CD4-positive, alpha-beta T cell treated with Interleukin-15 for 4 hours (primary cell): ENCODE results near the gene TEX264.
A peak's percentile ranks its signal among the peaks of the same experiment; 100 is the strongest.

ENCODE experiments used
- DNase-seq: peaks from one replicate; pipeline ENCODE4 v3.0.0-alpha.2; 2020; ENCODE audit warnings: low spot score

TEX264 gene

DNA sequence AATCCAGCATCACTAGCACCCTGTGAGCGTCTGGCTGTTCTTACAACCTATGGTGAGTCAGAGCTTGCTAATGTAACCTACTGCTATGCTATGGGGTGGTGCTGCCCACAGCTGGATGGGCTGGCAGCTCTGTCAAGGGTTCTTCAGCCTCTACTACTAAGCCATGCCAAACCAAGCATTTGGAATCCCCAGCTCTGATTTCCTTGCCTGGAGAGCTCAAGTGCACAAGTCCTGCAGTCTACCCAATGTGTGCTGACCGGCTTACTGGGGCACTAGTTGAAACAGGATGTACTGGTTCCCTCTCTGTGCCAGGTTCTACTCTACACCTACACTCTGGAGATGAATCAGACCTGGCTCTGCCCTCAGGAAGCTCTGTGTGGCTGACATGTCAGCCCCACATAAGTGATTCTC, 4.2 kb downstream of the TEX264 start:
- DNase-seq, result no peak

DNA sequence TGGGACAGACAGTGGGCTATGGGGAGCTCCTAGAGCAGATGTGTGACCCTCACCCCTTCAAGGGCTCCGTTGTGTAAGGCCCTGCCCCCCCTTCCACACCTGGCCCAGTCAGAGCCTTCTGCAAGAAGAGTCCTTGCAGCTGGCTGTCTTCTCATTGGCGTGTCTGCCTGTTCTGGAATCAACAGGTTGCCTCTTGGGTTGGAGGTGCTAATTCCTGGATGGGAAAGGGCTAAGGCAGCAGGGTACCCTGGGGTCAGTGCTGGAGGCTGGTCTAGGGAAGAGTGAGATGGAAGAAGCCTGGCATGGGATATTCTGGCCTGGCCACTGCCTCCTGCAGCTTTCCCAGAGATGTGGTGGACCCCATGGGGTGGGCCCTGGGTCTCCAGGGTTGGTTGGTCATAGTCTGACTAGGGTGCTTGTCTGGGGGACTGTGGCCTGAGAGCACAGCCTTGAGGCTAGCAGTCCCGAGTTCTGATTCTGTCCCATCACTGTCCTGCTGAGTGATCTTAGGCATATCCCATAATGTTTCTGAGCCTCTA, 5.1 kb downstream of the TEX264 start:
- no peak for DNase-seq

DNA sequence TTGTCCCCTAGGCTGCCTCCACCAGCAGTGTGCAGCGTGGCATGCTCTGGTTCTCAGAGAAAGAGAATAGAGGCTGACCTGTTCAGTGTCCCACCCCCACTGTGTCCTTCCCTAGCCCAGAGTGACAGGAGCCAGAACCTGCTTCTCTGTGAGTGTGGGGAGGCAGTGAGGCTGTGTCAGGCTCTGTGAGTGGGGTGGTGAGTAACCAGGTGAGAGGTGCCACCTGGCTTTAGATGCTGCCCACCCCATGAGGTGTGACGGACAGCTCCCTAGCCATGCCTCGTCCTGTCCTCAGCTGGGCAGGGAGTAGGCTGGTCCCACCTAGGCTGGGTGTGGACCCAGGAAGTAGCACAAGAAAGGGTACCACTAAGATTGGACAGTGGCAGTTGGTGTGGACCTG, 6.3 kb downstream of the TEX264 start:
- DNase-seq, result no peak

DNA sequence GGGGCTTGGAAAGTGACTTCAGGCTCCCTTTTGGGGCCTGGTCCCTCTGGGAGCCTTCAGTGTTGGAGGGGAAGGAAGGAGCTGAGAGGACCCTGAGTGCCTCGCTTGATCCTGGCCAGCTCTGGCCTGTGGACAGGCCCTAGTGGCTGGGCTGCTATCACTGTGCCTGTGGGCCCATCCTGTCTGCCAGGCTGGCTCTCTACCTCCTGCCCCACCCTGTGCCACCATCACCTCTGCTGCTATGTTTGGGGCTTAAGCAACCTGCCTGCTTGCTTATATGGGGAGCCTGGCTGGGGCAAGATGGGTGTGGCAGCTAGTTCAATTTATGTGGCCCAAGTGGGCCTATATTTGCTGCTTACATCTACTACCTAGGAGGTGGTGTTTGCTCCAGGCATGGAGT, 7.1 kb downstream of the TEX264 start:
- no peak for DNase-seq

DNA sequence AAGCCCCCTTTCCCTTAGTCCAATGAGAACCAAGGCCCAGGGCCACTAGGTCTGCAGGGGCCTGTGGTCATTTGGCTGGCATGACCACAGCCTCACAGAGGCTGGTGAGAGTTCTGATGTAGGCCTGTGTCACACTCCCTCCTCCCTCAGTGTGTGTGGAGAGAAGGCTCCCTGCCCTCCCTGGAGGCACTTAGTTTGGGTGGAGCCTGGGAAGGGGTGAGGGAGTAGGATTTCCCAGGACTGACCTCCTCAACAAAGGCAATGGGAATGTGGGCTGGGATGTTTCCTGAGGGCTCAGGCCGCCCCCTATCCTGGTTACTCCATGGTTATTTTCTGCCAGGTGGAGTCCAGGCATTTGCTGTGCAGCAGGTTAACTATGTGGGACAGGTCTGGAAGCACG, 7.6 kb downstream of the TEX264 start:
- DNase-seq, result no peak

DNA sequence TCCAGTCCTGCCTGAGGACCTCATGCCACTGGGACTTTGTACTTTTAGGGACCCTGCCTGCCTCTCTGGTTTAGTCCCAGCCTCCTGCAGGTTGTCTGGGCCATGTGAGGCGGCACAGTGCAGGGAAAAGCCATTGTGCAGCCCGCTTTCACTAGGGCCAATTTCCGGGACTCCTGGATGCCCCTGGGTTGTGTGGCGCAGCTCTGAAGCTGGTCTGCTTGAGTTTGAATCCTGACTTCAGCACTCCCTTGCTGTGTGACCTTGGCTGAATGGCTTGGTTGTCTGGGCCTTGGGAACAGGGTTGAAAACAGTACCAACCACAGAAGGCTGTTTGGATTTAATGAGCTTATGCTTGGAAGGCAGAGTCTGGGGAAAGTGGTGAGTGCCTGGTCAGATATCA, 8.3 kb downstream of the TEX264 start:
- DNase-seq, result no peak

DNA sequence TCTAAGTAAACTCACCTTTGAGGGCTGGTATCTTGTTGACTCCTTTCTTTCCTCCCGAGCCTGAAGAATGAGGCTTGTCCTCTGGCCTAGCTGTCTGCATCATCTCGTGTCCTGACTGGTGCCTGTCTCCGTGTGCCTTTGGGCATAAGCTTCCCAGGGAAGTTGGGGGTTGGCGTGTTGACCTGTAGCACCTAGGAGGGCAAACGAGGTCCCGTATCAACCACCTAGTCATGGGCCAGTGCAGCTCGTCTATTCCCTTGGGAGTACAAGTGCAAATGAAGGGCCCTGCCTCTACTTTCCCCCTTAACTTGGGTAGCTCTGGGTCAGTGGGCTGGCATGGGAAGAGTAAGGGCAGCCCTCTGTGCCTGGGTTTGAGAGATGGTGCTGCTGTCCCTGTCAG, 8.7 kb downstream of the TEX264 start:
- no peak for DNase-seq

DNA sequence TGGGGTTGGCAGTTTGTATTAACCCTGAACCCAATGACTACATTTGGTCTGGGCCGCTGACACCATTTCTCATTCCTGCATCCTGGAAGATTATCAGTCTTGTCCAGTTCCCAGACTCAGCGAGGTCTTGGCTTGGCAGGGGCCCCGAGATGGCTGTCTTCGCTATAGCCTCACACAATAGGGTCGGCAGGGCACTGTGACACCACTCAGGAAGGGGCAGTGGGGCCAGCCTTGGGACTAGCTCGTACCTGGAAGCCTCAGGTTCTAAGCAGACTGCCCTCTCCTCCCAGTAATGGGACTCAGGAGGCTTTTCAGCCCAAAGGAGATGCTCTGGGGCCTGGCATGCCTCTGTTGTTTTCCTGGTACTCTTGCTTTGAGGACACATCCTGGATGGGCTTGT, 9.1 kb downstream of the TEX264 start:
- no peak for DNase-seq

DNA sequence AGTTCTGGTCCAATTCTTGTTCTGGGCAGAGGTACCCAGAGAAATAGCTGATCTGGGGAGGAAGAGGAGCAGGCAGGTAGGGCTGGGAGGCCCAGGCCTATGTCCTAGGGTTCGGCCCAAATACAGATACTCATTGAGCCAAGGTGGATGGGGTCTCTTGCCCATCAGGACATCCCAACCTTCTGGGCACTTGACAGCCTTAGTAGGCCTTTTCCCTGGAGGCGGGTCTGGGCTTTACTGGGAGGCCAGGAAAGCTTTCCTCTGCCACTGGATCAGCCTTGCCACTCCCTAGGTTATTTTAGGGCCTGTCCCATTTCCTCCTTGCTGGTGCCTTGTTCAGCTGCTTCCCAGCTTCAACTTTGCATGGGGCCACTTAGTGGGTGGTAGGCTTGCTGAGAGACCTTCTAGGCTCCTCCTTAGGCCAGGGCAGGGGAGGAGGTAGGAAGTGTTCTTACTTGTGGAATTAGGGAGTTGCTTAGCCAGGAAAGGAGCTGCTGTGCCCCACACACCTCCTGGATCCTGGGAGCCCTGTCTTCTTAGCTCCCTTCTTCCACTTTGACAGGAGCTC, 9.7 kb downstream of the TEX264 start:
- DNase-seq, result no peak

DNA sequence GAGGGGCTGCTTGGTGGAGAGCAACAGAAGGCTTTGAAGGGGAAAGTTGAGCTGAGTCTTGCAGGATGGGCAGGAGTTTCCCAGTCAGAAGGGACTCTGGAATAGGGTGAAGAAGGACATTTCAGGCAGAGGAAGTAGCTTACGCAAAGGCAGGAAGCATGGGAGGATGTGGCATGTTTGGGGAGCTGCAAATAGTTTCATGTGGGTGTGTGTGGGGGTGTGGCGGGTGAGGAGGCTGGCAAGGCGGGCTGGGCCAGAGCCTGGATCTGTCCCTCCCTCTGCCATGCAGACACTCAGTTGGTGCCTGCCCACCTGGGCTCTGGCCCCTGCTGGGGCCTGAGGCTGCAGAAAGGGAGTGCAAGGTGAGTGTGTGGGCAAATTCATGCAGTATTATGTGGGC, 10.4 kb downstream of the TEX264 start:
- DNase-seq, result peak; percentile 43

DNA sequence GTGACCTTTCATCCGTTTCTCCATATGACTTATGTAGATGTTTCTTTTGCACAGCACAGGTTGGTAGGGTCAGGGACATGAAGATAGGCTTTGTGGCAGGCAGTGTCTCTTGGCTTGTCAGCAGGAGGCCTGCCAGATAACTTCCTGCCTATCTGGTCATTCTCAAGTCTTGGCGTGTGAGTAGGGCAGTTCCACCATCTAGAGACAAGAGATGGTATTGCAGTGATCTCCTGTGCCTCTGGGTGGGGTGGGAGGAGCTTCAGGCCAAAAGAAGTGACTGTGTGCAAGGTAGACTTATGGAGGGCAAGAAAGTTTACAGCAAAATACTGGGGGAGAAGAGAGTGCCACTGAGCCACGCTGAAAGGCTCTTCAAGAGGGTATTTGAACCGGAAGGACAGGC, 11.0 kb downstream of the TEX264 start:
- DNase-seq, result peak; percentile 89

DNA sequence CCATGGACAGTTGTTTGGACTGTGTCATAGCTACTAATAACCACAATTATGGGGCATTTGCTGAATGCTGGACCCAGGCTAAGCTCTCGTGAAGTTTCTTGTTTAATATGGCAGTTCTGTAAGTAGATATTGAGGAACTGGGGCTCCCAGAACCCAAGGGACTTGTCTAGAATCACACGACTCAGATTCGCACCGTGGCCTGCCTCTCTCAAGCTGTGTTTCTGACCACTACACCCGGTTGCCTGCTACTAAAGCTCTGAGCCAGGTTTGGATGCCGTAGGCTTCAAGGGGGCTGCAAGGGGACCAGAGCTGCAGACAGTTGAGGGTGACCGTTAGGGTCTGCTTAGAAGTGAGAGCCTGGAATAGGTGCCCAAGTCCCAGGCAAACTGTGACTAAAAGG, 11.5 kb downstream of the TEX264 start:
- DNase-seq, result no peak

DNA sequence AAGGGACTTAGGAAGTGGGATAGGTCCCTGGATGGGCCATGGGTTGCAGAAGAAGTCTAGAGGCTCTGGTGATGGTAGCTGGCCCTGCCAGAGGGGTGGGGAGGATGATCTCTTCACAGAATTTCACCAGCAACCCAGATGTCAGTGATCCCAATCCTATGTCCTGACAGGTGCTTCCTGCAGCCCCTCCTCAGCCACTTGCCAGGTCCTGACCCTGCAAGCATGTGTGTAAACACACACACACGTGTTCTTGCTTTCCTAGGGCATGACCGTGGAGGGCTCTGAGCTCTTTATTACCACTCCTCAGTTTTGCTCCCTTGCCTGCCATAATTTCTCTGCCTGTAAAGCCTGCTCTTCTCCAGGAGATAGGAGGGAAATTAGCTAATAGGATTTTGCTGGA, 12.5 kb downstream of the TEX264 start:
- DNase-seq, result no peak

DNA sequence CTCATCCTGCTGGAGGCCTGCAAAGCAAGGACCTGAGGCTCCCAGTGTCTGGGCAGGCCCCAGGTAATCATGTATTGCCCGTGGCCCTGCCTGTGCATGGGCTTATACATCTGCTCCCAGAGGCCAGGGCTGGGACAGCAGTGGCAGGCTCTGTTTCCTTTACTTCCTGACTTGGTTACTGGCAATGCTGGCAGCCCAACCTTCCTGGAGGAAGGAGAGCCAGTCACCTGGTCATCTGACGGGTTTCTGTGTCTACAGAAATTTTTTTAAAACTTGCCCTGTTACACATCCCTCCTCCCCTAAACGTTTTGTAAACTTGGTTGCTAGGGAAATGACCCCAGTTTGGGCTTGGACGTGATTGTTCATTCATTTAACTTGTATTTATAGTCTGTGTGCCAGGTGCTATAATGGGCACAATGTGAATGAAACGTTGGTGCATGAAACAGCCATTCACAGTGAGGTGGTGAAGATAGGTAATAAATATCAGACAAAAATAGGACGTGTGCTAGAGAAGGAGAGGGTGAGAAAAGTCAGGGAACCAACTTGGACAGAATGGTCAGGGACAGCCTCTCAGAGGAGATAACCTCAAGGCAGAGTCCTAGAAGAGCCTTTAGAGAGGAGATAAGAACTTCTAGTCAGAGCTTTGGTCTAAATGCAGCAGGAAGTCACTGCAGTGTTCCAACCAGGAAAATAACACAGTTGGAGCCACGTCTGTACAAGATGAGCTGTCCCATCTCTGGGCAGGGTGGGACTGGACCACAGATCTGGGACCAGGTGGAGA, 14.1 kb downstream of the TEX264 start:
- DNase-seq, result no peak

DNA sequence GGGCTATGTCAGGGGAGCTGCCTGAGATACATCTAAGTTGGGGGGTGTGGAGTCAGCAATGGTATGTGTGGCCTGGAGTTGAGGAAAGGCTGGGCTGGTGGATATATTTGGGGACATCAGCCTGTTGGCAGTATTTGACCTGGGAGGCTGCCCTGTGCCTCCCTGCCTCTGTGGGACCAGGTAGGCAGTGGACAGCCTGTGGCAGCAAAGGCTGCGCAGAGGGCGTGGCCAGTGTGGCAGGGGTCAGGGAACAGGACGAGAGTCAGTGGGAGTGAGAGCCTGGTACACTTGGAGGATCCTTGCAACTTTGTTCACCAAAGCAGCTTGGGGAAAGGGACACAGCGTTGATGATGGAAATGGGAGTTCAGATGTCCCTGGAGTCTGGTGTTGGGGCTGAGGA, 15.0 kb downstream of the TEX264 start:
- no peak for DNase-seq

DNA sequence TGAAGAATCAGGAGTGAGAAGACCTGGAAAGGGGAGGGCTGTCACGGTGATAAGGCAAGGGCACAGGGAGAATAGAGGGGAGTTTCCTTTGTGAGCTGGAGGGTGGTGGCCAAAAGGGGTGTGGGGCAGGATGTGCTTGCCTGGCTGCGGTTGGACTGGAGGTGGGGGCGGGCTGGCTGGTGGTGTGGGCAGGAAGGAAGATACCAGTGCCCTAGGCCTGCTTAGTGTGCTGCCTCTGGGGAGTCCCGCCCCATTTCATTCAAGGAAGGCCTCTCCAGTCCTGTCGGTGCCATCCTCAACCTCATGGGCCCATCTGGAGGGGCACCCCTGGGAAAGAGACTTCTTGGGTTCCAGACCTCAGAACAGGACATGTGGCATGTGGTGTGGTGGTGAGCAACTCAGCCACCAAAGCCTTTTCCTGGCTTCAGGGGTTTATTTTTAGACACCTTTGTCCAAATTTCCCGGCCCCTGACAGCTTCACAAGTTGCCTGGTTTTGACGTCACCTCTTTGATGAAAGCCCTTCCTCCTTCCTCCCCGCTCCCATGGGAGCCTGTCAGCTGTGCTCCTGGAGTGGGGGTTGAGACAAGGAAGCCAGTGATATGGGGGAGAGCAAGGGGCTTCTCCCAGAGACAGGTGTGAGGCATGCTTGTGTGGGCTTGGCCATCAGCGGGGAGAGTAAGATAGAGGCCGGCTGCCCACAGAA, 15.6 kb downstream of the TEX264 start:
- DNase-seq, result peak; percentile 87

DNA sequence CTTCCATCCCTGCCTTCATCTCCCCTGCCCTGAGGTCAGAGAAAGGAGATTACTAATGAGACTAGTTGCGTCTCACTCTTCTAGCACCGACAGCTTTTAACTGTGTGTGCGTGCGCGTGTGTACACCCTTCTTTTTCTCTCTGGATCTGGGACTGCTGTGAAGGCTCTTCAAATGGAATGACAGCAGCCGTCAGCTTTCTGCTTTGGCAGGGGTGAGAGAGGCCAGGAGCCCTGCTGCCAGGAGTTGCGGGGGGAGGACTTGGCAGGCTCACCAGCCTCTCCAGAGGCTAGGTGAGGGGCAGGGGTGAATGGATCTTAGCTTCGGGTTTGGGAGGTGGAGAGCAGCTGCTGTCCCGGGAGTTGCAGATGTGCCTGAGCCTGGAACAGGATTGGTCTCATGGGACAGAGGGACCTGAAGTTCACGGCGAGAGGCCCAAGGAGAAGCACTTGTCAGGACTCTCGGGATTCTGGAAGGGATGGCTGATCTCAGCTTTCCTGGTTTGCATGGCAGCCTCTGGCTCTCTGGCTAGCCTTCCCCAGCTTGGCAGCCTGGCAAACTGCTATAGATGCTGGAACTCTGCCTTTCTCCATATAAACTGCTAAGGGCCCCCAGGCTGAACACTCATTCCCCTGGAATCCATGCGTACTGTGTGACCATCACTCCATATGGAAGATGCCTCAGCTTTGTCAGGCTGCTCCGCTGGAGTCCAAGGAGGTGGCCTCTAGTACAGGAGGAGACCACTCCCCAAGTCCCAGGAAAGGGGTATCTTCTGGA, 16.6 kb downstream of the TEX264 start:
- no peak for DNase-seq

DNA sequence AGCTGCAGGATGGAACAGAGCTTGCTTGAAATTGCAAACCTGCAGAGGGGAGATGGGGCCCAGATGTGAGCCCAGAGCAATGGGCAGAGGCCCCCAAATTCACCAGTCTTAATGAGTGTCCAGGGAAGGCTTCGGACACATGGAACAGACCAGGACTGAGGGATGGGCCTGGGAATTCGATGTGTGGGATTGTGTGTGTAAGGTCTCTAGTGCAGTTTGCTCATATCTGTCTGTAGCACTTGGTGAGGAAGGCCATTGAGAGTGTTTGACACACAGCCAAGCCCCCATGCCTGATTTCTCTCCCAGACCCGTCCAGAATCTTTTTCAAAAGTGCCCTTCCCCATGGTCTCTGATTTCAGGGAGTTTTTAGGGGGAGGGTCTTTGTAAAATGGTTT, 17.2 kb downstream of the TEX264 start:
- DNase-seq, result no peak

DNA sequence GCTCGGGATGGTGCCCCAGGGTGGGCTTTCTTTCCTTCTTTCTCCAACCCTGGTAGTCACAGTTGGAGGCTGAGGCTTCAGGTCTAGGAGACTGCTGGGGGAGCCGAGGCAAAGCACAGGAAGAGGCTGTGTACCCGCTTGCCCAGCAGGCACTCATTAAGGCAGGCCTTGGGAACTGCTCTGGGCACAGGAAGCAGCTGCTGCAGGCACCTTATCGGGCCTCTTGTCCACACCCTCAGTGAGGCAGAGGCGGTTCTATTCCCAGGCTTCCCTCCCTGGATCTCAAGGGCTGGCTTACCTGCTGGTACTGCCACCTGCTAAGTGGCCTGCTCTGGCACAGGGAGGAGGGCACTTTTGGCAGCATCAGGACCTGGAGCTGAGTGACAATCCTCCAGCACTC, 20.0 kb downstream of the TEX264 start:
- no peak for DNase-seq

DNA sequence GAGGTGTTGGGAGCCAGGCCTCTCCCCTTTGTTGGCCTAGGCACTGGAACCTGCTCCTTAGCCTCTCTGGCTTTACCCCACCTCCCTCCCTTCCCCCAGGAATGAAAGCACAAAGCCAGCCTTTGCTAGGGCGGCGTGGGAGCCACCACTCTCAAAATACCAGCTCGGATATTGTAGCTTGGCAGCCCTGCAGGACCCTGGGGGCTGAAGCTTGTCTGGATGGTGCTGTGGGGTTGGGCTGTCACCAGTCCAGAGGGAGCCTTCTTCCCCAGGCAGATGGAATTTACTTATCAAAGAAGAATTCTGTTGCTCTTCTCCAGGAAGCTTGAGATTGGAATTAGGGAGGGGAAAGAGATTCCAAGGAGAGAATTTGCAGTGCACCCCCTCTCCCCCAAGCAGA, 20.9 kb downstream of the TEX264 start:
- no peak for DNase-seq

DNA sequence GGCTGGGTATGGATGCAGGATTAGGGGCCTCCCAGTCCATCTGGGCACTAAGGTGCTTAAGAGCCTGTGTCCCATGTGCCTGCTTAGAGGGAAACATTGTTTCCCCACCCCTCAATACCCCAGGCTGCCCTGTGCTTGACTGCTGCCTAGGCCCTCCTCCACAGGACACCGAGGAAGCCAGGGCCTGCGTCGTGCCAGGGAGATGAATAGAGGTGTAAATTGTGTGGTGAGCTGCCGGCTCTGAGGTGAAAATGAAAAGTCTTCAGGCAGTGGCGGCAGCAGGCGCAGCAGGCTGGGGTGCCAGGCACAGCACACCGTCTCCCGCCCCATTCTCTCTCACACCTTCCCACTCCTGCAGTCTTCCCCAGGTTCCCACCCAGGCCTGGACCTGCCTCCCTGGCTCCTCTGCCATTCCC, 21.9 kb downstream of the TEX264 start:
- DNase-seq, result no peak

DNA sequence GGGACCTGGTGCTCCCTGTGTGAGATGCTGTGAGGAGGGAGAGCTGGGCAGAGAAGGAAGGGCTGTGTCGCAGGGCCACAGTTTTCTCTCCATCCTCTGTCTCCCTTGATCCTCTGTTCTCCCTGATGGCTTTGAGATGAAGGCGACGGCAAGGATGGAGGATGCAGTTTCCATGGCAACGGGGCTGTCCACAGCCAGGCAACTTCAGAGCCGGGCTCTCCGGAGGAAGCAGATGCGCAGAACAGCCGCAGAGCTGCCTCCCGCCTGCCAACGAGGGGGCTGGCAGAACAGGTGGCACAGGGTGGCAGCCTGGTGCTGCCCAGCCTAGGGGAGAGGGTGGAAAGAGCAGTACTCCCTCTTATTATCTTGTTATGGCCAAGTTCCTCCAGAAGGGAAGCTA, 25.9 kb downstream of the TEX264 start:
- no peak for DNase-seq

DNA sequence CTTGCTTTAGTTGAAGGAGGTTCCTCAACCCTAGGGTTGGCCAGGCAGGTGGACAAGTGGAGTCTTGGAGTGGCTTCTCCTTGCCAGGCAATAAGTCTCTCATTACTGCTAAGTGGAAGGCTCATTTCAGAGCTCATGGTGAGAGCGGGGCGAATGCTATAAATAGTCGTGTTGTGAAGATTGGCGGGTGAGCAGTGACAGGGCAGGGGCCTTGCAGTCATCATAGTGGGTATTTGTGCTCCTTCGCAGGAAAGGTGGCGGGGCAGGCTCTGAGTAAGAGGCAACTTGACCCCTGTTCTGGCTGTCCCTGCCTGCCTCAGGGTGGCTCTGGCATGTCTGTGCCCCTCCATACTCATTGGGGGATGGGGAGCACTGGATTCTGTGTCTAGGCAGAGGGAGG, 27.2 kb downstream of the TEX264 start:
- DNase-seq, result no peak
